Muscle layer of duodenum (tissue), 2 donors: ENCODE measurements around the gene LRTM1.

Source experiments
- H3K27ac ChIP-seq: one replicate; pipeline ENCODE4 v1.7.0; 2013; ENCODE audit warnings: mild to moderate bottlenecking, low read length
- H3K27me3 ChIP-seq: one replicate; pipeline ENCODE4 v1.7.0; 2013; ENCODE audit warnings: low read depth, mild to moderate bottlenecking, control low read depth, low read length
- H3K36me3 ChIP-seq, 2 donors: one replicate each; pipeline ENCODE4 v1.7.0; 2013; ENCODE audit warnings: low read length in 2 of 2, control low read depth in 1 of 2, mild to moderate bottlenecking in 1 of 2; ENCODE audit not compliant: insufficient read depth in 2 of 2, control insufficient read depth in 1 of 2
- H3K4me1 ChIP-seq, 2 donors: one replicate each; pipeline ENCODE4 v1.7.0; 2013; ENCODE audit warnings: low read length in 2 of 2, mild to moderate bottlenecking in 2 of 2, control low read depth in 1 of 2, moderate library complexity in 1 of 2; ENCODE audit not compliant: insufficient read depth in 2 of 2, control insufficient read depth in 1 of 2
- H3K4me3 ChIP-seq, 2 donors: one replicate each; pipeline ENCODE4 v1.7.0; 2013; ENCODE audit warnings: low read length in 2 of 2, low read depth in 1 of 2, mild to moderate bottlenecking in 1 of 2
- H3K9me3 ChIP-seq, 2 donors: one replicate each; pipeline ENCODE4 v1.7.0; 2013; ENCODE audit warnings: low read length in 2 of 2, control low read depth in 1 of 2, mild to moderate bottlenecking in 1 of 2; ENCODE audit not compliant: control insufficient read depth in 1 of 2
- donor health status: healthy.

The LRTM1 gene

DNA sequence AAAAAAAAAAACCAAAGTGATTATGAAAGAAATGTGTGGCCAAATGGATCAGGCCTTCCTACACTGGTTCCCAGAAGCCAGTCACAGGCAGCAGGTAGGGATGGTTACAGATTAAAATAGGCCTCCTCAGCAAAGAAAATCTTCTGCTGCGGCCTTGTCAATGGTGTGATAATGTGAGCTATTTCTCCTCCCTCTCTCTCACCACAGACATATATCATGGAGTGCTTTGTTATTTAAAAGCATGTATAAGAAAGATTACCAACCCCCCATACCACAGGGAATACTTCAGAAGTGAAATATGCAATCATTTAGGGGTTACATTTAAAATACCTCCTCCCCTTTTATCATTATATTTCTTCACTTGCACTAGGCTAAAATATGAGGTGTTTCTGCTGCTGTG lies 32.2 kb upstream of the LRTM1 start:
- H3K27ac ChIP-seq, result no peak overlapping the region
- no peaks in the 10 kb centered on the region for H3K9me3 ChIP-seq
- H3K36me3 ChIP-seq, result no peaks in the 10 kb centered on the region
- H3K4me3 ChIP-seq, result no peak overlapping the region
- H3K4me1 ChIP-seq, result no peaks in the 10 kb centered on the region
- no peaks in the 10 kb centered on the region for H3K27me3 ChIP-seq

DNA sequence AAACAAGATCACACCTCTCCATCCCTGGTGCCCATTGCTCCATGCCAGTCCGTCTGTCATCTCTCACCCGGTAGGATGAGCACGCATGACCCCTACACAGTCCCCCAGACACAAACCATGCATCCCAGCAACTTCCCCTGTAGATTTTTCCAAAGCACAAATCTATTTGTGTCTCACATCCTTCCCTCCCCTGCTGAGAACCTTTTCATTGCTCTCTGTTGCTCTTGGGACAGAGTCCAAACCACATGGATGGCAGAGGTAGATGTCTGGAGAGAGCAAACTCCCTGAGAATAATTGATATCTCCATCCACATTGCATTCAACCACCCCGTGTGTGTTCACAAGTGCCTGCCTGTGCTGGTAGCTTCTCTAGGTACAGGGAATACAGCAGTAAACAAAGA lies 29.9 kb upstream of the LRTM1 start:
- Histone ChIP-seq H3K27me3 (no peaks in the 10 kb centered on the region), H3K27ac (no peak overlapping the region), H3K36me3 (no peaks in the 10 kb centered on the region), H3K4me1 (no peaks in the 10 kb centered on the region), H3K4me3 (no peak overlapping the region), H3K9me3 (no peaks in the 10 kb centered on the region)

DNA sequence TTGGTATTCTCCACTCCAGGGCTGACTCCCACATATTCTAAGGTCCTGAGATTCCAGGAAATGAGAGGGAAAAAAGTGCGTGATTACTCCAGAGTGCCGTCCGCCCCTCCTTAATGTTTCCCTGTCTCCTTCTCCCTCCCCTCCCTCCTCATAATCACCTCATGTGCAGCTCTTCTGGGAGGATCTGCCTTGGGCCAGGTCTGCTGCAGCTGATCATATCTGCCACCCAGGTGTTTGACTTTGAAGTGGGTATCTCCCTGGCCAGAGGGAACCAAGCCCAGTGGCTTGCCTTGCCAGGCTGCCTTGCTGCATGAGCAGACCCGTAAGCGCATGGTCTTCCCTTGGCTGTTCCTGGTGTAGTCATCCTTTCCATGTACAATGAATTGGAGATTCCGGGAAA lies 28.1 kb upstream of the LRTM1 start:
- no peaks in the 10 kb centered on the region for H3K4me1 ChIP-seq

DNA sequence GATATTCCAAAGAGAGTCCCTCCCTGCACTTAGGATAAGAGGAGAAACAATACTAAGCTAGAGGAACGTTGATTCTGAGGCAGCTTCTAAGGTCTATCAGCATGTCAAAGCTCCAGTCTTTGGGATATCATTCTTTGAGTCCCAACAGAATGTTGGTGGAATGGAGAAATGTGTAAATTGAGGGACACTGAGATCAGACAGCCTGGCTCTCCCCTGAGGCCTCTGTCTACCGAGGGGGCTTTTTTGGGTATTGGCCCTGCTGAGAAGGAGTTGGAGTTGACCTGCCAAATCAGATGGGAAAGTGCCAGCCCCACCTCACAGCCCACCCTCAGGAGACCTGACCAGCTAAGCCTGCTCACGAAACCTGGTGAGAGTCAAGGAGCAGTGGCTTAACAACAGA lies 27.6 kb upstream of the LRTM1 start:
- Histone ChIP-seq H3K4me1 (peaks cover 0 to 4% of the 10 kb centered on the region in 2 donors), H3K4me3 (no peak overlapping the region), H3K9me3 (no peaks in the 10 kb centered on the region), H3K36me3 (no peaks in the 10 kb centered on the region), H3K27me3 (no peaks in the 10 kb centered on the region), H3K27ac (no peak overlapping the region)

More for the DNA sequence above, 28.1 kb upstream of the LRTM1 start:
- Histone ChIP-seq H3K27me3 (no peaks in the 10 kb centered on the region), H3K4me3 (no peak overlapping the region), H3K9me3 (no peaks in the 10 kb centered on the region), H3K27ac (no peak overlapping the region), H3K36me3 (no peaks in the 10 kb centered on the region)

DNA sequence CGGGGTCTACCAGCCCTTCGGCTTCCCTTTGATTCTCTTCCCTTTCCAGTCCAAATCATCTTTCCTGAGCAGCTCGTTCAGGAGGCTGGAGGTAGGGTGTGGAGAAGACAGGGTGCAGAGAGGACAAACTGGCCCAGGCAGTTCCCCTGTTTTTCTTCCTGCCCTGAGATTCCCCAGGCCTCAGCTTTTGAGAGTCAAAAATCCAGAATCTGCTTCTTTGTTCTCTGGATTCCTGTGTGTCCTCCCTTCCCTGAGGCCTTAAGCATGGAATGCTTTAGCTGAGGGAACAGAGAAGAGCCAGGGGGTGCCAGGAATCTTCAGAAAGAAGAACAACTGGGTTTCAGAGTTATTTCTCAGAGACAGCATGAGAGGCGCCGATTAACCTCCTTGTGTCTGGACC lies 26.7 kb upstream of the LRTM1 start:
- no peaks in the 10 kb centered on the region for H3K36me3 ChIP-seq
- peaks cover 0 to 14% of the 10 kb centered on the region in 2 donors for H3K4me1 ChIP-seq
- no peaks in the 10 kb centered on the region for H3K27me3 ChIP-seq
- no peak overlapping the region for H3K27ac ChIP-seq
- no peaks in the 10 kb centered on the region for H3K9me3 ChIP-seq
- H3K4me3 ChIP-seq, result no peak overlapping the region

DNA sequence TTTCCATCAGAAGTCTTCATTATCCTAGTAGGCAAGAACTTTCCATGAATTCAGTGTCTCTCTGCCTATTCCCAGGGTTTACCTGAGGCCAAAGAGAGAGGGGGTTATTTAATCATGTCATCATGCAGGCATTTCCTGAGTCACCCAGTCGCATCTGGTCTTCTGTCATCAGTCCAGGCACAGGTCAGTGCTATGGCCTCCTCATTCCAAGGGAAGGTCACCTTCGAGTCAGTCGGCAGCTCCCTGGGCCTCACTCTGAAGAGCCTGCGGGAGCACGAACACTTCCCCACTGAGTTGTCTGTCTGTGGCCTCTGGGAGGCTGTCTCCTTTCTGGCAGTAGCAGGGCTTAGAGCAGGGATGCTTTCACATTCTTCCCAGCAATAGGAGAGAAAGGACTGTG lies 26.2 kb upstream of the LRTM1 start:
- Histone ChIP-seq H3K27ac (no peak overlapping the region), H3K36me3 (no peaks in the 10 kb centered on the region), H3K4me1 (peaks cover 0 to 15% of the 10 kb centered on the region in 2 donors), H3K27me3 (no peaks in the 10 kb centered on the region), H3K9me3 (no peaks in the 10 kb centered on the region), H3K4me3 (no peak overlapping the region)

DNA sequence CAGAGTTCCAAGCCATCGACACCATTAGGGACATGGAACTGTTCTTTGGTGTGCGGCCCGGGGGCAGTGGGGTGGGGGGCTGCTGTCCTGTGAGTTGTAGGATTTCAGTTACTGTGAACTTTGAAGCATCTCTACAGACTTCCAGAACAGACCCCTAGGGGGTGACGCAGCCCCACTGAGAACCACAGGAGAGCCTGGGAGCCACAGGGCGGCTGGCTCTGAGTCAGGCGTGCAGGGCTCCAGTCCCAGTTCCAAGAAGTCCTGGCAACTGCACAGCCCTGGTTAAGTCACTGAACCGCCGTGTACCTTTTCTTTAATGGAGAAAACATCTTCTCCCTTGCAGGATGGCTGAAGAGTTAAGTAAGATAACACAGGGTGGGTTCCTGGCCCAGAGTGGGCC lies 23.5 kb upstream of the LRTM1 start:
- Histone ChIP-seq H3K4me1 (peaks cover 0 to 15% of the 10 kb centered on the region in 2 donors), H3K27me3 (no peaks in the 10 kb centered on the region), H3K9me3 (no peaks in the 10 kb centered on the region)

DNA sequence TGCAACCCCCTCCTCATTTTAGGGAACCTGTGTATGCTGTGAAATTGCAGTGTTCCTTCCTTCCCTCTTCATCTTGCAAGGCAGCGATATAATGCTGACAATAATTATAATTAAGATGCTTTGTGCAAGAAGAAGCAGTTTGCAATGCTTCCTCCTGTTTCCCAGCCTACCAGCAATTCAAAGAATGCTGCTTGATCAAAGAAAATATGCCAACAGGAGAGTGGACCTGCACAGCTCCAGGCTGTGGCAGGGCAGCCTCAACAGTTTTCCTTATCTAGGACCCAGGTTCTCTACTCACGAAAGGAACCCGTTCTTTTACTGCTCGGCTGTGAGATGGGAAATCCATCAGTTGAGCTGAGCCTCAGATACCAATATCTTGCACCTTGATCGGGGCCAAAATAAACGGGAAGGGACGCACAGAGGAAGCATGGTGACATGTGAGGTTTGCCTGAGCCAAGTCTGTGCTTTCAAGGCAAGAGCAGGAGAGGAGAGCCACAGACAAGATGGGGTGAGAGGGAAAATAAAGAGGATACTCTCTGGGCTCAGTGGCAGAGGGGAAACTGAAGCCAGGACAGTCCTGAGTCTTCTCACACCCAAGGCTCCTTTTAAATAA lies 22.6 kb upstream of the LRTM1 start:
- no peak overlapping the region for H3K4me3 ChIP-seq
- H3K9me3 ChIP-seq, result no peaks in the 10 kb centered on the region
- no peaks in the 10 kb centered on the region for H3K27me3 ChIP-seq
- H3K36me3 ChIP-seq, result no peaks in the 10 kb centered on the region
- no peak overlapping the region for H3K27ac ChIP-seq
- H3K4me1 ChIP-seq, result peaks cover 0 to 15% of the 10 kb centered on the region in 2 donors

More for the DNA sequence above, 23.5 kb upstream of the LRTM1 start:
- Histone ChIP-seq H3K27ac (no peak overlapping the region), H3K36me3 (no peaks in the 10 kb centered on the region), H3K4me3 (no peak overlapping the region)

DNA sequence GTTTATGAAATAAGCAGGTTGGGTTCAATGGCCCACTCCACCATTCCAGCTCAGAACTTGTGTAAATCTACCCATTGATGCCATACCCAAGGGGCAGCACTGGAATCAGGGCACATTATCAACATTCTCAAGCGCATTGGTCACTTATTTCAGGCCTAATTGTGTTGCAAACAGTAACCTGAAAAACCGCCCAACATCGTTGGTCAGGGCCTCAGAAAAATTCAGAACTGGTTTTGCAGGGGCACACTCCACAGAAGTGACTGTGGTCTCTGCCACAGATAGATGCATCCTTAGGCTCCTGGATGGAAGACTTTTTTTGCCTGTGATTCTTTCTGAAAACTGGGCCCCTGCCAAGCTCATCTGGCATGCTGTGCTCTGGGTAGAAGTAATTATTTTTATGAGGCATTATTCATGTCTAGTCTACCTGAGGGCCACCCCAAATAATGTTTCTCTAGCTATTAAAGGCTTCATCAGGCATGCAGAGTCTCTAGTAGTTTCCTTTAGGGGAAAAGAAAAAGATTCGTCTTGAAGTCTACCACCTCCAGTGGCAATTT lies 21.7 kb upstream of the LRTM1 start:
- Histone ChIP-seq H3K9me3 (no peaks in the 10 kb centered on the region), H3K27me3 (no peaks in the 10 kb centered on the region), H3K4me3 (no peak overlapping the region), H3K4me1 (peaks cover 0 to 15% of the 10 kb centered on the region in 2 donors), H3K36me3 (no peaks in the 10 kb centered on the region), H3K27ac (no peak overlapping the region)

DNA sequence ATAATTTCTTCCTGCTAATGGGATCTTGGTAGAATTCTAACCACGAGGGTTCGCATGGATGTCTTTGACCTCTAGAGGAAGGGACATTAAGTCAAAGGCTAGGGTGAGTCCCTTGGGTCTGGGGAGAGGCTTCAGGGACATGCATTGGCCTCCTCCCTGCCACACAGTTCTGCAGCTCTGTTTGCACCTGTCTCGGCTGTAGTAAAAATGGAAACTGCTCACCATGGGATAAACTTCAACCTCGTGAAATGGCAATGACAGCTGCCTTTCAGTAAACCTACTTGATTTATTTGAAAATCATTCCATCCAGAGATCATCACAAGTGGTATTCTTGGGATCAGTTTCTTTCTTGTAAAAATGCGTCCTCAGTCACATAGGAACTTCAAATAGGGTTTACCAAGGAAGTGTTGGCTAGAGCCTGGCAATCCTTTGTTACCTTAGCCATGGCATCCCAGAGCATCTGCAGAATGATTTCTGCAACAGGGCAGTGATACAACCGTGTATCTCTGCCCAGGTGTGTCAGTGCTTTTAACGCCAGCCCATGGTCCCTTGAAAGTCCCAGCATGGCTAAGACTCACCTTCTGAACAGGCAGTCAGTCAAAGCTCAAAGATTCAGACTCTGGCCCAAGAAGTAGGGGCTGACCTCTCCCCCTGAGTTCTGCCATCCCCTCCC lies 14.0 kb upstream of the LRTM1 start:
- Histone ChIP-seq H3K4me1 (no peaks in the 10 kb centered on the region), H3K27ac (no peak overlapping the region), H3K27me3 (no peaks in the 10 kb centered on the region), H3K36me3 (no peaks in the 10 kb centered on the region), H3K4me3 (no peak overlapping the region), H3K9me3 (no peaks in the 10 kb centered on the region)

DNA sequence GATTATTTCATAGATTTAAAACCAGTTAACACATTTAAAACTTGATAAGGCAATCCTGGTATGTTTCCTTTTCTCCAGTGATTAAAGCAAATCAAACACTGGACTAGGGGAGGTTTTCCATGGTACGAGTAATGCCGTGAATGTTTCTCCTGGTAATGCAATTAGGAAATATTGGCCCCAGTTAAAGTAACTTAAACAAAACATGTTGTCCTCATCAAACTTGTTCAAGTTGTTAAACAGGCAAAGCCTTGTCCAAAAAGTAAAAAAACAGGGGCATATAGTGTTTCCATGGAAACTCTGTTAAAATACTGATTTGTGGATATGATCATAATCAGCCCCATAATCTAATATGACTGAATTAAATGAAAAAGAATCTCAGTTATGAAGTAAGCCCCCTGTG lies 13.1 kb upstream of the LRTM1 start:
- no peak overlapping the region for H3K4me3 ChIP-seq

More for the DNA sequence above, 13.1 kb upstream of the LRTM1 start:
- no peaks in the 10 kb centered on the region for H3K9me3 ChIP-seq
- no peaks in the 10 kb centered on the region for H3K36me3 ChIP-seq
- no peaks in the 10 kb centered on the region for H3K4me1 ChIP-seq
- no peaks in the 10 kb centered on the region for H3K27me3 ChIP-seq
- H3K27ac ChIP-seq, result no peak overlapping the region
